NOMO-1 treated with DMSO at 0.1 percent for 48 hours (cell line): ENCODE measurements around the gene ZNF474.
"Not testable (repeated sequence)": the region's sequence is repeated elsewhere in the genome, so short reads cannot be mapped to it uniquely, and the experiment has no call there.

Source experiments
- DNase-seq: peaks from one replicate; lab custom pipeline; 2025; ENCODE audit not compliant: unreplicated experiment; lab: John Stamatoyannopoulos, UW

The ZNF474 gene

DNA sequence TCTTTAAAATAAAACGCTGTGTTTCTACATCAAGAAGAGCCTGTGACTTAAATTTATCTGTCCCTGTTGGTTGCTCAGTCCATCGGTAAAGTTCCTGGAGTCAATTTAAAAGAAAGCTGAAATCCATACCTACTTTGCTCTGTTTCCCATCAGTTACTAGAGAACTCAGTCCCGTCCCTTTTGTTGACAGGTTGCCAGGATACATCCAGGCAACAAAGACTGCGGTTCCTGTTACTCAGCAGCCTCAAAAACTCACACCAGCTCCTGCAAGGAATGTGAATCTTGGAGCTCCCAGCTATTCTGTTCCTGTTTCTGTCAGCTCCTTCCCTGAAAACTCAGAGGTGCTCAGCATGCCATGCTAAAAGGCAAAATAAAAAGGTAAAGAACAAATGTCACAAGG lies at the start of gene ZNF474:
Gene ZNF474, plus strand, starts transcription at position 241 of the 400 bp plus-strand sequence. CDS start 22,445 bp downstream, outside the sequence.
- no peak for DNase-seq

DNA sequence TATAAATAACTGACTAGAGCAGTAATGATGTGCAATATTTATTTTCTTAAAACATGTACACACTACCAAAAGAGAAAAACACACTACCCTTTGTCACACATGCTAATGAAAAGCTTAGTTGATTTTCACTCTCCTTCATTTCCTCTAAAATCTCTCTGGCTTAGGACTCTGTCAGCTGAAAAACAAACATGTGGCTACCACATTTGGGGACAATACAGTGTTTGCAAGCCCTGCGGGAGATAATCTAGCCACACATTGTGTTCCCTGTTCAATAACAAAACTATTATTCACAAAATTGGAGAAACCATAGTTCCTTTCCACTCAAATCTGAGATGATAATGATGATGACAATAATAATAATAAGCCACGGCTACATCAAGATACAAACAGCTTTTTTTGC lies 47.8 kb upstream of the ZNF474 start:
- no peak for DNase-seq

DNA sequence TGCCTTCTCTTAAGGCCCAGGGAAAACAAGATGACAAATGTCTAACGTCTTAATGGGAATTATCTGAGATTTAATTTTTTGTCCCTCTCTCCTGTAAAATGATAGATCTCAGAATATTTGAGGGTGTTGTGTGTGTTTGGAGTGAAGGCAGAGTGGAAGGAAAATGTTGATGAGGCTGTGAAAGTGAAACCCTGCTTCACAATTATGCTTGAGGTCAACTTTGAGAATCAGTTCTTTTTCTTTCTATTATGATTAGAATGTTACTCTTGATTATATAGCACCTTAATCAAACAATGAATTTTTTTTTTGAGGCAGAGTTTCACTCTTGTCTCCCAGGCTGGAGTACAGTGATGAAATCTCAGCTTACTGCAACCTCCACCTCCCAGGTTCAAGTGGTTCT lies 45.8 kb upstream of the ZNF474 start:
- DNase-seq: no peak

DNA sequence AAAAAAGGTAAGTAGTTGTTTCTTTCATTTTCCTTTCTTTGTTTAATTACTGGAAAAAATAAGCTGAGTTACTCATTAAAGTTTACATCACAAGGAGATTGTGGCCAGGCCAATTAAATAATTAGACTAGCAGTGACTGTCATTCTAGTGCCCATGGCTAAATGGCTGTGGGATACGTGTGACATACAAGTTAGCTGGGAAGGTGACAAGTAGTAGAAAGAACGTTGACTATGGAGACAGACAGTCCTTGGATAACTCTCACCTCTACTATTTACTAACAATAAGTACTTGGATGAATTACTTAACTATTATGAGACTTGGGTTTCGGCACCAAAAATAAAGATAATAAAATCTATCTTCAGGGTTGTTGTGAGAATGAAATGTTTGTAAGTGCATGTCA lies 44.3 kb upstream of the ZNF474 start:
- no peak for DNase-seq

DNA sequence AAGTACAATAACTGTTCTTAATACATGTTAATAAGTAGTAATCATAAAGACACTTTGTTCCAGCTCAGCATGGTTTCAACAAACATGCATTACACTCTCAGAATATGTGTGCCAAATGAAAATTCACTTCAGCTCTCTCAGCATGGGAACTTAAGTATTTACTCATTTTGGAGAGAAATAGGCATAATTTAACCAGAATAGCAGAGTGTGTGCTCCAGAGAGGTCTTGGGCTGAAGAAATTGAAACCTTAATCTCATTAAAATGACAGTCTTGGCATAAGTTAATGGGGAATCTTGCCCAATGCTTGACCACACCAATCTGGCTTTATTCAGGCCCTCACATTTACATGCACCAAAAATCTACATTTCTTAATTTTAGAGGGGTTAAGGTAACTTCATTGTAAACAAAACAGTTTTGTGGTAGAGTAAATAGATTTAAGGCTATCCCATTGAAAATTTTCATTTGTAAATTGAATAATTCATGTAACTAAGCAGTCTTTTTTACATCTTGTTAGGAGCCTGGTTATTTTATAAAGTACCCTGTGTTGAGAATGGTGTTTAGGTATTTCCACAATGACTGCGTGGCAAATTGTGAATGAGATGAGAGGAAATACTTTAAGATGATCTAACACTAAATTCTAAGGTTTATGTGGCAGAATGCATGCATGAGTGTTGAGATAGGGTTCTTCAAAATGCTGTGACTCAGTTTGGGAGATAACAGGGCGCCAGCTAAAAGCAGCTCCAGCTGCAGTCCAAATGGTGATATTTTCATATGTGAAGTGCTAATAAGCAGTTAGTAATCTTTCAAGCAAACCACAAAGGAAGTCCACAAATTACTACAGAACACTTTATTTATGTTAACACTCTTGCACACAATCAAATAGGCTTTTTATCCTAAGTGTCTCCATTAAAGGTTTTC lies 40.0 kb upstream of the ZNF474 start:
- no peak for DNase-seq

DNA sequence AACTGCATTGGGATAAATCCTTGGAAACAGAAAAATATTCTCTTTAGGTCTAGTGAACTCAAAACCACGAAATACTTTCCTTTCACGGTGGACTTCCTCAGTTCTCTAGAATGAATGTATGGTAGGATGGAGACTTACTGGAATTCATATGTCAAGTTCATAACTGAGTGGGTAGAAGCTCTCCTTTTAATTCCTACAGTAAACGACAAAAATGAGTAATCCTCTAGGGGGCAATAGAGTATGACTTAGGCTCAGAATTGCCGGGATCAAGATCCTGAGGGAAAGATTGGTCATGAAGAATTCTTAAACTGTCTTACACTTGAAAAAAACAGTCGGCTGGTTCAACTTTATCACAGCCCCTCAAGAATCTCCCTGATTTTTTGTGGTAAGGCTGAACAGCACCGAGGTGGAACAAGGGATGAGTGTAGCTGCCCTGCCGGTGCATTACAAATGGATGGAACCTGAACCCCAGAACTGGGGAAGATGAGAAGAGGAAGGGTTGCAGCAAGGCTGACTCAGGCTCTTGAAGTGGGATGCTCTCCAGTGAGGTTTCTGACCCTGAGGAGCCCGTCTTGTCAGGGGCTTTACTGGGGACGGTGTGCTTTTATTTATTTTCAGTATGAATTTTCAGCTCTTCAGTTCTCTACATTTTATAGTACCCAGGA lies 37.3 kb upstream of the ZNF474 start:
- DNase-seq: no peak

DNA sequence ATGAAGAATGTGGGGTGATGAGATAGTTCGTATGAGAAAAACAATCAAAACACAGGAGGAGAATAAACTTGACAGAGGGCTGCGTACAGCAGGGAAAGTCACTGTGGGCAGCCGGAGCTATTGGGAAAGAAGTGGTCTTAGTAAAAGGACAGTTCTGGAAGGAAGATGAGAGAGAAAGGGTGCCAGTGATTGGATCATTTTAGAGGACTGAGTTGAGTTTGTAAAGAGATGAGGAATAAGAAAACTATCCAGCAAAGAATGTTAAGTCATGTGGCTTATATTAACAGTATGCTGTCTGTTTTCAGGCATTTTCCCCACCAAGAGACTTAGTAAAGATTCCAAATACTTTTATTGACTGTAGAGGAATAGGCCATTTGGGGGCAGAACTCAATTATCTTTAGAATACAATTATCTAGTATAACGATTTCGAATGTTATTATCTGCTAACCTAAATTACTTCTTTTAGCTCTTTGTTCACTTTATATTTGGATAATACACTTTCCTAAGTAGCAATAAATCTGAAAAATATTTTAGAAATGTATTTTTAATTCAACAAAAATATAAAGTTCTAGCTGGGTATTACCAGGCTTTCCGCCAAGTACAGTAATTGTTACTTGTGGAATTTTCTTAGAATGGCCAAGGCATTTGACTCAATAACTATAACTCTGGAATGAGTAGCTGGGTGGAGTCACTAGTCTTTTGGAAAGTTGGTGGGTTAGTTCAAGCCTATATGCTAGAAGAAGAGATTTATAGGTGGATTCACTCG lies 35.7 kb upstream of the ZNF474 start:
- no peak for DNase-seq

DNA sequence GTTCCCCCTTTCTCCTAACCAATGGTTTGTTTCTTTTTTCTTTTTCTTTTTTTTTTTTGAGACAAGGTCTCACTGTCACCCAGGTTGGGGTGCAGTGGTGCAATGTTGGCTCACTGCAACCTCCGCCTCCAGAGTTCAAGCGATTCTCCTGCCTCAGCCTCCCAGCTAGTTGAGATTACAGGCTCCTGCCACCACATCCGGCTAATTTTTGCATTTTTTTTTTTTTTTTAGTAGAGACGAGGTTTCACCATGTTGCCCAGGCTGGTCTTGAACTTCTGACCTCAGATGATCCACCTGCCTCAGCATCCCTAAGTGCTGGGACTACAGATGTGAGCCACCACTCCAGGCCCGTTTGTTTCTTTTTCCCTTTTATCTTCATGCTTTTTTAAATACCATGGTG lies 35.1 kb upstream of the ZNF474 start:
- DNase-seq: not testable (repeated sequence)

DNA sequence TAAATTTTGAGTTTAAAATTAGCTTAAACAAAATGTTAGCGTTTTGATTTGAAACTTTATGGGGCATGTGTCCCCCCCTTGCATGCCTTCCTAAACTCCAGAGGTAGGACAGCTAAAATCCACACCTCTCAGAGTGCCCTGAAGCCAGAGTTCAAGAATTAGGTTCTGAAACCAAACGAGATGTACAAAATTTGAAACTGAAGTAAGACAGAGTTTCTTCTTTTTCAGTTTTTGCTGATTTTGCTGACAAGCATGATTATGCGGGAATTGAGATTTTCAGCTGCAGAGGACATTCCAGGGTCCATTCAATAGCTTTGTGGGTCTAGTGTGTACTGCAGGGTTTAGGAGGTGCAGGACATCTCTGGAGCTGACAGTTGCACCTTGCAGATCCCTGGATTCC lies 34.2 kb upstream of the ZNF474 start:
- no peak for DNase-seq

DNA sequence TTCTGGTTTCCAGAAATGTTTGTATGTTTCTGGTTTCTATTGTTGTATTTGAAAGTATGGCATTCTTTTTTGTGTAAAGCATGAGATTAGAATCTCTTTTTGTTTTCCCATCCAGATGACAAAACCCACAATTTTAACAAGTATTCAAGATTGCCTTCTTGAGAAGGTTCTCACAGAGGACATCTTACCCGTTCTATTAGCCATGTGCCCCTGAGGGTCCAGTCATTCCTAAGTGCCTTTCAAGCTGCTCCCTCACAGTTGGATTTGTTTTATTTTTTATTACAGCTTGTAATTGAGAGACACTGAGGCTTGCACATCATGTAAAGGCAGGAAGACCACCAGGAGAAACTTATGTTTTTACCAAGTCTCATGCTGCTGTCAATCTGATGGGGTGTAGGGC lies 32.0 kb upstream of the ZNF474 start:
- DNase-seq: no peak

DNA sequence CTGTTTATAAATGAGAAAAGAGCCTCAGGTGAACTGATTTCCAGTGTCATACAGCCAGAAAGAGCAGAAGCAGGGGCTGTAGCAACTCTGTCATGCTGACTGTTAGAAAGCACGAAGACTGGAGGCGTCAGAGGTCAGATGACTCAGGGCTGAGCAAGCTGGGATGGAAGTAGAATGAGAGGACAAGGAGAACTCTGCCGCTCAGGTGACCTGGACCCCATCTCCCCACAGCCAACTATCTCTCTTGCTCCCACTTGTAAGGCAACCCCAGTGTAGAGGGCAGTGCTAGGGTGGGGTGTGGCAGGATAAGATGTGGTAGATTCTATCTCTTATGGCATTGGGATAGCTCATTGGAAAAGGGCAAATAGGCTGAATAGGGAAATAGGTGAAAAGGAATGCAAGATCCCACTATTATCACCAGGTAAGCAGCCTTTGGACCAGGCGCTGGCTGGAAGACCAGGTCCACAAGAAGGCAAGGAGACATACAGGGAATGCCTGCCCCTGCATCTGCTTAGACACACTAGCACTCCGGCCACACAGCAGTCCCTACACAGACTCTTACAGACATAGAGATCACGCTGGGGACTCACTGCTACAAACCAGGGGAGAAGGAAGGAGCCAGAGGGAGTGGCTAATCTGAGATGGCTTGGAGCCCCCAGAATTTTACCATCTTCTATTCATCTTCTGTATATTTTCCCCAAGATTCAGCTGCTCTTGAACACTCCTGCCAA lies 30.1 kb upstream of the ZNF474 start:
- DNase-seq: no peak

DNA sequence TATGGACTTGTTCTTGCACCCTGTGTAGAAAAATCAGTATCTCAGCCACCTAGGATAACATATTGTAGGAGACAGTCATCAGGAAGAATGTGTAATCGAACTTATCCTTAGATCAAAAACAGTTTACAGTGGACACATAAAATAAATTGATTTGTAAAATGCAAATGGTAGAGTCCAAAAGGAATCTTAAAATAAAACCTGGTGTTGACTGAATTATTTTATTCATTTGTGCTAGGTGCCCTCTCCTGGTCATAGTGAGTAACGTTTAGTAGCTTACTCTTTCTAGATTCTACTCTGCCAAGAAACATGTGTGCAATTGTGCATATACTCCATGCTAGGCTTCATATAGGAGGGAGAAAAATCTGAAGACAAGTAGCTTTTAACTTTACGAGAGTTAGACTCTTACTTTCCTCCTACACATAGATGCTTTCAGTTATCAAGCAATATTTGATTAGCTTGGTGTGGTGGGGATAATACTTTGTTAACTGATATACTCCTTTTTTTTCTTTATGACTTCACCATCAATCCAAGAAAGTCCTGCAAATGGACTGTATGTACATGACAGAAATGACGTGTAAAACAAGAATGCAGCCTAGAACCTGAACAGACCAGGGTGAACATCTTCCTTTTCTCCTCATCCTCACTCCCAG lies 27.6 kb upstream of the ZNF474 start:
- DNase-seq: peak; percentile 36

DNA sequence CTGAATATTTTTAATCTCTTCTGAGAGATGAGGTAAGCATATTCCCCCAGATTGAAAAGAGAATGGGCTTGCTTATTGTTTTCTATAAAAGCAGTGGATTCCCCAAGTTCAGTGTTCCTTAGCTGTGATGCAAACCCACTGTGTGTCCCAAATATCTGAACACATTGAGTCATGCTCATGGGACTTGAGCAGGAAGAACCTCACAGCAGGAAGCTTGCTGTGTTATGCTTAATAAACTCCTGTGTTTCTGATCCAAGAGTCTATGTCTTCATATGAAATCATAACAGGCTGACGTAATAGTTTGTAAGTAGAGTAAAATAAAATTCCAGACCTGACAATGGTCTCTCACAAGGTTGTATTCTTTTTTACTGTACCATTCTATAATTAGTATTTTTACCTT lies 26.5 kb upstream of the ZNF474 start:
- no peak for DNase-seq

DNA sequence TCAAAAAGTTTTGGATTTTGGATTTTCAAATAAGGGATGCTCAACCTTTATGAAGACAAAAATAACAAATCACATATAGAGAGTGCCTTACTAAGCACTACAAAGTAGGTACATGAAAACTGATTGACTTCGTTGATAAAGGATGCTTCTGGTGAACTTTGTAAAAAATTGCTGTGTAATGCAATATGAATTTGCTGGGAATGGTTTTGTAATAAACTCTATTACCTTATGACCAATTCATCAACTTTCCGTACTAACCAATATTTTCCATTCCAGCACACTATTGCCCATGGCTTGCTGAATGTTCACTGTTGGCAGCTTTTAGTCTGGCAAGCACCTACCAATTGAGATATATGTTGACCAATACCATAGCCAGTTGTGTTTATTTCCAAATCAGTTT lies 23.4 kb upstream of the ZNF474 start:
- DNase-seq: no peak

DNA sequence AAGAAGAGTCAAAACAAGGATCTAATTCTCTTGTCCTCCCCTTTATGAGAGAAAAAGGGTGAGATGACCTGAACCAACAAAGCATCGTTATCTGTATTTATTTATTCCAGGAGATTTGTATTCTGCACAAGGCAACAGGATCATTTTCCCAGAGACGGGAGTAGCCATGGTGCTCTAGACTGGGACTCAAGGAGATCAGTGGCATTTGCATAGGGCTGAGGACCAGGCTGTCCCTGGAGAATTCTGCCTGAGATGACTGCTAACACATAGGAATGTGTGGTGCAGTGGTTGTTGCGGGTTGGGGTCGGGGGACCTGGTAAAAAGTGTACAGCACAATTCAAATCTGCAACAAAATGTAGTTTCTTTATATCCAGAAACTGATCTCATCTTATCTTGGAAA lies 22.3 kb upstream of the ZNF474 start:
- no peak for DNase-seq

DNA sequence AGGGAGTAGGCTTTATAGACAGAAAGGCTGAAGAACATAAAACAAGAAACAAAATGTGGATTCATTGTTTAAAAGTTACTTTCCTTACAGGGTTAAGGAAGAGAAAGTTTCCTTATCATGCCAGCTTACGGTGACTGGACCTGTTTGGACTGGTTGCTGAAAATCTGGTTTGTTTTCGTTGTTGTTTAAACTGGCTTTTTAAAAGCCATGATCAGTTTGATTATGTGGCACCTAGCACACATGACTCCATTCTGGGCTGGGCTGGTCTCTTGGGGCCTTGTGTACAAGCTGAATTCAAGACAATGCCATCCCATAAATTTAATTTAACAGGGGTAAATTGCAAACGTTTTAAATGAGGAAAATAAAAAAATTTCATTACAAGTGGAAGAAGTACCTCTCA lies 18.4 kb upstream of the ZNF474 start:
- DNase-seq: no peak

DNA sequence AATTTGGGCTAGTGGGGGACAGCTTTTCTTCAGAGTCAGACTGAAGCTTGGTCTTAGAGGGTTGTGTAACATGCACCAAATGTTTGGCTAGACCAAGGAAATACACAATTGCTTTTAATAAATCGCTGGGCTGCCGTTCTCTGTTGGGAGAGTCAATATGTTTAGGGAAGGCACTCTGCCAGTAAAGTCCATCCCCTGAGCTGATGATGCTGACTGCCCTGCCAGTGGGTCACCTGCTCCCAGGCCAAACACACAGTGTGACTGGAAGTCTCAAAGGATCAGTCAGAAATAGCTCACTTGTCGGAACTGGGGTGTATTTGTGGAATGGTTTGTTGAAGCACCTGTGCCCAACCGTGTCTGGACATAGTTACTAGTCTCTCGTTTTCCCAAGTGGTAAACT lies 17.9 kb upstream of the ZNF474 start:
- no peak for DNase-seq

DNA sequence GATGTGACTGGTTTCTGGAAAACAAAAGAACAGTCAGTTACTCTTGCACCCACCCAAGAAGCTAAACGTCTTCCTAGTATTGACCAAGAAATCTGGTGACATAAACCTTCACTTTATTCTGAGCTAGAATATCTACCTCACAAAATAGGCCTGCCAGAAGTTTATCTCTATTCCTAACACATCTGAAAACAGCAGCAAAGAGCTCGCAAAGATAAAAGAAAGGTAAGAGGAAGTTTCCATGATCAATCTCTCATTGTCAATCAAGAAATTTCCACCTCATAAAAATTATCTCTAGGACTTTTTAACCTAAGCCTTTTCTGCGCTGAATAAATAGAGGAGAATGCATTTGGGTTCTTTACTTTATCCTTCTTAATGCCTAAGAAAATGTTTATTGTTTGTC lies 17.3 kb upstream of the ZNF474 start:
- DNase-seq: no peak

DNA sequence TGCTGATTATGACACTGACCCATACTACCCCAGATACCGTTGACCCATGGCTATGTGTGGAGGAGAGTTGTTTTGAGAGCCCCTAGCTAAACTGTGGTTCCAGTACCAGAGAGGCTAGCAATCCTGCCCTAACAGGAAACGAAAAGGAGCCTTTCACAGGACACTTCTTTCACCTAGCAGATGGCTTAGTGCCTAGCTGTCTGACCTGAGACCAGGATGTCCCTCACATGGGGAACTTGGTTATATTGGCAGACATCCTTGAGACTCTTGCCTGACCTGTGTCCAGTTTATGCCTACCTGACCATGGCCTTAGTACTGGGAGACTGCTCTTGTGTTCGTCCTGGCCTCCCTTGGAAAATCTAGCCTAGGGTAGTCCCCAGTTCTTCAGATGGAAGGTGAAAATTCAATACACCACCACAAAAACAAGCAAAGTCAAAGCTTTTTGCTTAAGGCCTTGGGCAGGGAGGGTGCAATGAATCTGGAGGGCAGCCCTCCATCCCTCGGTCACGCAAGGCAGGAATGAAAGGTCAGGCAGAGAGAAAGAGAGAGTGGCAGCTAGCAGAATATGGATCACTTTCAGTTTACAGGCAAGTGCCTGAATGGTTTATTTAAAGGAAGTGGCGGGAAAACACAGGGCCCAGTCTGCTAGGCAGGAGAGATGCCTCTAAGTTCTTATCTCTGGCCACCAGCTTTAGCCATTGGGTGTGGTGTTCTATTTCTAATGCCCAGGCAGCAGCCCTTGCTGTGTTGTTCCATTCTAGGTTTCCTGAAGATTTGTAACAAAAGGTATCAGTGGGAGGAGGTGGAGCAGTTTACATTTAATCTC lies 16.4 kb upstream of the ZNF474 start:
- no peak for DNase-seq

DNA sequence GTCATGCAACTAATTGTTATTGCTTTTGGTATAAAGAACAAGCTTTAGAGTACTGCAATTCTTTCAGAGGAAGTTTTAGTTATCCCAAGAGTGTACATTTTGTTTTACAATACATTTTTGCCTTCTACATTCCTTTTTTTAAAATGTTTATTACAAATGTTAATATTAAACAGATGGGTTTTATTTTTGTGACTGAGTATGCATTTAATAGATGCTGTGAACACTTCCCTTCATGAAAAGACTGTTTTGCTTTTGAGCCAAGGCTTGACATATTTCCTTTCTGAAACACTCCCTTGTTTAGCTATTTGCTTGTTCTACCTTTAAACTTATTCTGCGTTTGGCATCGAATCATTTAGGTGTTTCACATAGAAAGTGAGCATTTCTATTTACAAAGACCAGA lies 14.8 kb upstream of the ZNF474 start:
- no peak for DNase-seq
